SK-N-SH (cell line): ENCODE measurements around the gene NUDT13.

Source experiments
- ELF1 ChIP-seq: IDR thresholded peaks from 2 replicates; pipeline ENCODE4 v1.4.0; 2012
- FOXM1 ChIP-seq: IDR thresholded peaks from 2 replicates; pipeline ENCODE4 v1.4.0; 2012; ENCODE audit warnings: low read depth, mild to moderate bottlenecking
- GABPA ChIP-seq: IDR thresholded peaks from 2 replicates; pipeline ENCODE4 v1.4.0; 2012; ENCODE audit warnings: low read depth, mild to moderate bottlenecking
- JUND ChIP-seq: IDR thresholded peaks from 2 replicates; pipeline ENCODE4 v1.4.0; 2012
- MAX ChIP-seq: IDR thresholded peaks from 2 replicates; pipeline ENCODE4 v1.4.0; 2012; ENCODE audit warnings: low read depth
- NRF1 ChIP-seq: IDR thresholded peaks from 2 replicates; pipeline ENCODE4 v1.6.1; 2012; ENCODE audit warnings: low read depth, mild to moderate bottlenecking, low read length
- POLR2AphosphoS5 ChIP-seq: IDR thresholded peaks from 2 replicates; pipeline ENCODE4 v1.6.1; 2012; ENCODE audit warnings: low read depth, low read length
- TAF1 ChIP-seq: IDR thresholded peaks from 2 replicates; pipeline ENCODE4 v1.6.1; 2012; ENCODE audit warnings: low read depth, mild to moderate bottlenecking, low read length, moderate library complexity, borderline replicate concordance
- USF1 ChIP-seq: IDR thresholded peaks from 2 replicates; pipeline ENCODE4 v1.4.0; 2012; ENCODE audit warnings: low read depth, borderline replicate concordance
- TF ChIP-seq, protein P1 (sequence below): fragments of 200-600 bp; sonication (generic); IDR thresholded peaks from 2 replicates; pipeline ENCODE4 v1.6.1; 2017; ENCODE audit warnings: antibody characterized with exemption, mild to moderate bottlenecking, moderate library complexity
- TF ChIP-seq, protein P2 (sequence below): IDR thresholded peaks from 2 replicates; pipeline ENCODE4 v1.4.0; 2012; ENCODE audit warnings: low read depth, borderline replicate concordance

DNA sequence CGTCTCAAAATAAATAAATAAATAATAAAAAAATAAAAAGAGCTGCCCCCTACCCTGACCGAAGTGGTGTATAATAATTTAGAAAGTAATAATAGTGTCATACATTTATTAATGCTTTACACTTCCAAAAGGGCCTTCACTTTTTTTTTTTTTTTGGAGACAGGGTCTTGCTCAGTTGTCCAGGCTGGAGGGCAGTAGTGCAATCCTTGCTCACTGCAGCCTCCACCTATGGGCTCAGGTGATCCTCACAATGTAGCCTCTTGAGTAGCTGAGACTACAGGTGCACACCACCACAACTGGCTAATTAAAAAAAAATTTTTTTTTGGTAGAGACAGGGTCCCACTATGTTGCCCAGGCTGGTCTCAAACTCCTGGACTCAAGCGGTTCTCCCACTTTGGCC is 59.1 kb downstream of the NUDT13 start:
- TF ChIP-seq FOXM1 (no peak), TAF1 (no peak), ELF1 (no peak), JUND (no peak), USF1 (no peak), GABPA (no peak), POLR2AphosphoS5 (no peak), NRF1 (no peak), MAX (no peak)
- TF ChIP-seq, protein P1, sequence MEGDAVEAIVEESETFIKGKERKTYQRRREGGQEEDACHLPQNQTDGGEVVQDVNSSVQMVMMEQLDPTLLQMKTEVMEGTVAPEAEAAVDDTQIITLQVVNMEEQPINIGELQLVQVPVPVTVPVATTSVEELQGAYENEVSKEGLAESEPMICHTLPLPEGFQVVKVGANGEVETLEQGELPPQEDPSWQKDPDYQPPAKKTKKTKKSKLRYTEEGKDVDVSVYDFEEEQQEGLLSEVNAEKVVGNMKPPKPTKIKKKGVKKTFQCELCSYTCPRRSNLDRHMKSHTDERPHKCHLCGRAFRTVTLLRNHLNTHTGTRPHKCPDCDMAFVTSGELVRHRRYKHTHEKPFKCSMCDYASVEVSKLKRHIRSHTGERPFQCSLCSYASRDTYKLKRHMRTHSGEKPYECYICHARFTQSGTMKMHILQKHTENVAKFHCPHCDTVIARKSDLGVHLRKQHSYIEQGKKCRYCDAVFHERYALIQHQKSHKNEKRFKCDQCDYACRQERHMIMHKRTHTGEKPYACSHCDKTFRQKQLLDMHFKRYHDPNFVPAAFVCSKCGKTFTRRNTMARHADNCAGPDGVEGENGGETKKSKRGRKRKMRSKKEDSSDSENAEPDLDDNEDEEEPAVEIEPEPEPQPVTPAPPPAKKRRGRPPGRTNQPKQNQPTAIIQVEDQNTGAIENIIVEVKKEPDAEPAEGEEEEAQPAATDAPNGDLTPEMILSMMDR = no peak
- TF ChIP-seq, protein P2, sequence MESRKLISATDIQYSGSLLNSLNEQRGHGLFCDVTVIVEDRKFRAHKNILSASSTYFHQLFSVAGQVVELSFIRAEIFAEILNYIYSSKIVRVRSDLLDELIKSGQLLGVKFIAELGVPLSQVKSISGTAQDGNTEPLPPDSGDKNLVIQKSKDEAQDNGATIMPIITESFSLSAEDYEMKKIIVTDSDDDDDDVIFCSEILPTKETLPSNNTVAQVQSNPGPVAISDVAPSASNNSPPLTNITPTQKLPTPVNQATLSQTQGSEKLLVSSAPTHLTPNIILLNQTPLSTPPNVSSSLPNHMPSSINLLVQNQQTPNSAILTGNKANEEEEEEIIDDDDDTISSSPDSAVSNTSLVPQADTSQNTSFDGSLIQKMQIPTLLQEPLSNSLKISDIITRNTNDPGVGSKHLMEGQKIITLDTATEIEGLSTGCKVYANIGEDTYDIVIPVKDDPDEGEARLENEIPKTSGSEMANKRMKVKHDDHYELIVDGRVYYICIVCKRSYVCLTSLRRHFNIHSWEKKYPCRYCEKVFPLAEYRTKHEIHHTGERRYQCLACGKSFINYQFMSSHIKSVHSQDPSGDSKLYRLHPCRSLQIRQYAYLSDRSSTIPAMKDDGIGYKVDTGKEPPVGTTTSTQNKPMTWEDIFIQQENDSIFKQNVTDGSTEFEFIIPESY = no peak
